ENCODE data around the gene TRIP4.

DNA sequence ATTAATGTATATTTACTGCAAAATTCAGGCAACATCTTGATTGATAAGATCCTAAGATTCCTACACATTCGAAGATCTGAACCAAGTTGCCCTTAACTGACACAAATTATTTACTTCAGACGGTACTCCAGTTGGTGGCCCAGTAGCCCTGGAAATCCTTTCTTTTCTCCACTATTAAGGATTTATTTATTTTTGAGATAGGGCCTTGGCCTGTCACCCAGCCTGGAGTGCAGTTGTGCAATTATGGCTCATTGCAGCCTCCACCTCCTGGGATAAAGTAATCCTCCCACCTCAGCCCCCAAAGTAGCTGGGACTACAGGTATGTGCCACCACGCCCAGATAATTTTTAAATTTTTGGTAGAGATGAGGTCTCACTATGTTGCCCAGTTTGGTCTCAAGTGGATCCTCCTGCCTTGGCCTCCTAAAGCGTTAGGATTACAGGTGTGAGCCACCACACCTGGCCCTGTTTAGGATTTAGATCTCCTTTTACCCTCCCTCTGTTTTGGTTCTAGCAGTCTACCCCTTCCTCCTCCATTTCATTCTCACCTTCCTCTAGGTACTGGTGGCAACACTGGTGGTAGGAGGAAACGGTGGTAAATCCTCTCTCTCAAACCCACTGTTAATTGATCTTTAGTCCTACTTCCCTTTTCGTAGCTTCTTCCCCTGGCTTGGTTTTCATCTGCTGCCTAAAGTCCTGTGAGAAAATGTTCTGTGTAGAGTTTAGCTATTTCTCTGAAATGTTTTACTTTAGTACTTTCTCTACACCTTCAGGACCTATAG, 60.1 kb downstream of the TRIP4 start:
- TF ChIP-seq, protein P1, sequence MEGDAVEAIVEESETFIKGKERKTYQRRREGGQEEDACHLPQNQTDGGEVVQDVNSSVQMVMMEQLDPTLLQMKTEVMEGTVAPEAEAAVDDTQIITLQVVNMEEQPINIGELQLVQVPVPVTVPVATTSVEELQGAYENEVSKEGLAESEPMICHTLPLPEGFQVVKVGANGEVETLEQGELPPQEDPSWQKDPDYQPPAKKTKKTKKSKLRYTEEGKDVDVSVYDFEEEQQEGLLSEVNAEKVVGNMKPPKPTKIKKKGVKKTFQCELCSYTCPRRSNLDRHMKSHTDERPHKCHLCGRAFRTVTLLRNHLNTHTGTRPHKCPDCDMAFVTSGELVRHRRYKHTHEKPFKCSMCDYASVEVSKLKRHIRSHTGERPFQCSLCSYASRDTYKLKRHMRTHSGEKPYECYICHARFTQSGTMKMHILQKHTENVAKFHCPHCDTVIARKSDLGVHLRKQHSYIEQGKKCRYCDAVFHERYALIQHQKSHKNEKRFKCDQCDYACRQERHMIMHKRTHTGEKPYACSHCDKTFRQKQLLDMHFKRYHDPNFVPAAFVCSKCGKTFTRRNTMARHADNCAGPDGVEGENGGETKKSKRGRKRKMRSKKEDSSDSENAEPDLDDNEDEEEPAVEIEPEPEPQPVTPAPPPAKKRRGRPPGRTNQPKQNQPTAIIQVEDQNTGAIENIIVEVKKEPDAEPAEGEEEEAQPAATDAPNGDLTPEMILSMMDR (IDR thresholded peaks at IDR 0.05 in 4 of 5, conservative IDR thresholded peaks at IDR 0.05 in 1 of 5), result no peak
- TF ChIP-seq POLR2A (IDR thresholded peaks at IDR 0.05), result no peak

All from gastrocnemius medialis (tissue), 4 donors.